ENCODE results near the gene GRID1.

DNA sequence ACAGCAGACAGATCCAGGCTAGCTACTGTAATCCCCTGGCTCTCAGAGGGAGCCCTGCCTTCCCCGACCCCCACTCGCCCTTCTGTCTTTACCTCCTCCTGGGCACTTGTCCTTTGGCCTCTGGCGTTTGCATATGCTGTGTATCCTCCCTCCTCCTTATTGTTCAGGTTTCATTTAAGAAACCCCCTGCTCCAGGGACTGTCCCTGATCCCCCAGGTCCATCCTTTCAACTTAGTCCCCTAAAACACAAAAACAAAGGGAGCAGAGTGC is 25.7 kb downstream of the GRID1 start:
- TF ChIP-seq POLR2AphosphoS5 (IDR thresholded peaks at IDR 0.05) (no peak), EP300 (IDR thresholded peaks at IDR 0.05) (no peak)
